Fibroblast of lung (primary cell): ENCODE results near the gene CNTNAP3.
"Not testable (repeated sequence)": the region's sequence is repeated elsewhere in the genome, so short reads cannot be mapped to it uniquely, and the experiment has no call there.

Experiments
- EZH2 ChIP-seq: IDR thresholded peaks from 2 replicates; pipeline ENCODE4 v1.5.1; 2012; ENCODE audit warnings: low read length, control low read depth, mild to moderate bottlenecking; ENCODE audit errors: missing control alignments
- TF ChIP-seq, protein P1 (sequence below), 2 donors: IDR thresholded peaks in 1 of 2; conservative IDR thresholded peaks in 1 of 2; 1 replicate in 1 of 2; 2 replicates in 1 of 2; pipeline ENCODE4 v1.5.1; 2011 to 2012; ENCODE audit warnings: low read length in 2 of 2, control low read depth in 1 of 2, inconsistent platforms in 1 of 2, low read depth in 1 of 2, mild to moderate bottlenecking in 1 of 2

DNA sequence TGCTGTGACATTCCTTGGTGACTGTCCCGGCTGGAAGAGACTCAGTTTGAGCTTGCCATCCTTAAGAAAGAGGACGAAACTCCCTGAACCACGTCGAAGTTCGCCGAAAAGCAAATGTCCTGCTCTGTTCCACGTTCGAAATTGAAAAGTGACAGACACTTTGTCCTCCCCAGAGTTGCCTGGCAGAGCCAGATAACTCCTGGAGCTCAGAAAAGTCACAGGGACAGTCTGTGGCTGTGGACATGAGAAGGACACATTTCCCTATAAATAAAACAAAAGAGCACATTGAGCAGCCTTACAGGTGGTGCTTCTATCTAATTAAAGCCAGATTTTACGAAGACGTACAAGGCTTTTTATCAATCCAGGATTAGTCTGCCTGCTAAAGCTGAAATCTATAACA lies 116.6 kb downstream of the CNTNAP3 start:
- TF ChIP-seq, protein P1, sequence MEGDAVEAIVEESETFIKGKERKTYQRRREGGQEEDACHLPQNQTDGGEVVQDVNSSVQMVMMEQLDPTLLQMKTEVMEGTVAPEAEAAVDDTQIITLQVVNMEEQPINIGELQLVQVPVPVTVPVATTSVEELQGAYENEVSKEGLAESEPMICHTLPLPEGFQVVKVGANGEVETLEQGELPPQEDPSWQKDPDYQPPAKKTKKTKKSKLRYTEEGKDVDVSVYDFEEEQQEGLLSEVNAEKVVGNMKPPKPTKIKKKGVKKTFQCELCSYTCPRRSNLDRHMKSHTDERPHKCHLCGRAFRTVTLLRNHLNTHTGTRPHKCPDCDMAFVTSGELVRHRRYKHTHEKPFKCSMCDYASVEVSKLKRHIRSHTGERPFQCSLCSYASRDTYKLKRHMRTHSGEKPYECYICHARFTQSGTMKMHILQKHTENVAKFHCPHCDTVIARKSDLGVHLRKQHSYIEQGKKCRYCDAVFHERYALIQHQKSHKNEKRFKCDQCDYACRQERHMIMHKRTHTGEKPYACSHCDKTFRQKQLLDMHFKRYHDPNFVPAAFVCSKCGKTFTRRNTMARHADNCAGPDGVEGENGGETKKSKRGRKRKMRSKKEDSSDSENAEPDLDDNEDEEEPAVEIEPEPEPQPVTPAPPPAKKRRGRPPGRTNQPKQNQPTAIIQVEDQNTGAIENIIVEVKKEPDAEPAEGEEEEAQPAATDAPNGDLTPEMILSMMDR (conservative IDR thresholded peaks at IDR 0.05 in 1 of 2, IDR thresholded peaks at IDR 0.05 in 1 of 2; ENCODE audit: low read depth in 1 of 2, low read length in 2 of 2): not testable (repeated sequence)
- TF ChIP-seq EZH2: not testable (repeated sequence)
